Activated naive CD4-positive, alpha-beta T cell treated with anti-CD3 and anti-CD28 coated beads, Interleukin-2, amount 10 ng/mL, durations not matched to agents 7 days and 5 days (primary cell): ENCODE results near the gene ZHX3.

Experiments used
- CTCF ChIA-PET: fragments of 350-600 bp; sonication (Branson Sonifier 250); formaldehyde crosslinking; loops from one replicate; lab custom pipeline; 2021; ENCODE audit warnings: antibody characterized with exemption; lab: Charles Lee
- DNase-seq: peaks from one replicate; pipeline ENCODE4 v3.0.0-alpha.2; 2020
- H3K27ac Mint-ChIP-seq: one replicate; pipeline ENCODE4 v1.8.0; 2021; ENCODE audit warnings: mild to moderate bottlenecking, moderate library complexity, mixed read lengths
- H3K27me3 Mint-ChIP-seq: one replicate; pipeline ENCODE4 v1.8.0; 2021; ENCODE audit warnings: mild to moderate bottlenecking, mixed read lengths
- H3K36me3 Mint-ChIP-seq: one replicate; pipeline ENCODE4 v1.8.0; 2021; ENCODE audit warnings: mixed read lengths
- H3K4me1 Mint-ChIP-seq: one replicate; pipeline ENCODE4 v1.8.0; 2021; ENCODE audit warnings: mixed read lengths
- H3K4me3 Mint-ChIP-seq: one replicate; pipeline ENCODE4 v1.8.0; 2021; ENCODE audit warnings: mild to moderate bottlenecking, moderate library complexity, mixed read lengths
- H3K9me3 Mint-ChIP-seq: one replicate; pipeline ENCODE4 v1.8.0; 2021; ENCODE audit warnings: mixed read lengths

Gene ZHX3

DNA sequence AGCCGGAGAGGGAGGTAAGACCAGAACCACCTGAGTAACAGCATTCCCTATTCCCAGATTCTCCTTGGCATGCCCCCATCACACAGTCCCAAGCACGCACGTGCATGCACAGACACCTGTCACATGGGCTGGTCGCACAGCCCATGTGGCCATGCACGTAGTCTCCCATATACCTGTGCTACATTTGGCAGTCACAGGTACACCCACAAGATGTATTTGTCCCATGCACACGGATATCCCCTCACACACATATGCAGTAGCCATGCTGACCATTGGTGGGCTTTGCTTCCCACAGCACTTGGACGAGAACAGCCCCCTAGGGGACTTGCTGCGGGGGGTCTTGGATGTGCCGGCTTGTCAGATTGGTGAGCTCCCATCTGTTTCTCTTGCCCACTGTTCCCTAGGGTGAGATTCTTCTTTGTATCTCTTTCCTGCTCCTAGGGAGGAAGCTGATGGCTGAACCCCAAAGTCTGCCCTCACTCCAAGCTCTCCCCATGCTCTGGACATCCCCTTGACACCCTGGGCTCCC, 148.3 kb downstream of the ZHX3 start:
- H3K9me3 Mint-ChIP-seq = no peaks in the 10 kb centered on the region
- no peak overlapping the region for H3K4me3 Mint-ChIP-seq
- CTCF ChIA-PET = interaction anchor here (0.9 to 5.2 kb wide), 4 partner anchors 11 to 171 kb away, joined by 3 to 24 read pairs (median 4); partner anchors contain the start of gene LPIN3
- peak overlapping the region; percentile 59 for H3K27ac Mint-ChIP-seq
- peak; percentile 6 for DNase-seq
- peaks cover 23% of the 10 kb centered on the region for H3K4me1 Mint-ChIP-seq
- H3K36me3 Mint-ChIP-seq = peaks cover 91% of the 10 kb centered on the region
- H3K27me3 Mint-ChIP-seq = no peaks in the 10 kb centered on the region

DNA sequence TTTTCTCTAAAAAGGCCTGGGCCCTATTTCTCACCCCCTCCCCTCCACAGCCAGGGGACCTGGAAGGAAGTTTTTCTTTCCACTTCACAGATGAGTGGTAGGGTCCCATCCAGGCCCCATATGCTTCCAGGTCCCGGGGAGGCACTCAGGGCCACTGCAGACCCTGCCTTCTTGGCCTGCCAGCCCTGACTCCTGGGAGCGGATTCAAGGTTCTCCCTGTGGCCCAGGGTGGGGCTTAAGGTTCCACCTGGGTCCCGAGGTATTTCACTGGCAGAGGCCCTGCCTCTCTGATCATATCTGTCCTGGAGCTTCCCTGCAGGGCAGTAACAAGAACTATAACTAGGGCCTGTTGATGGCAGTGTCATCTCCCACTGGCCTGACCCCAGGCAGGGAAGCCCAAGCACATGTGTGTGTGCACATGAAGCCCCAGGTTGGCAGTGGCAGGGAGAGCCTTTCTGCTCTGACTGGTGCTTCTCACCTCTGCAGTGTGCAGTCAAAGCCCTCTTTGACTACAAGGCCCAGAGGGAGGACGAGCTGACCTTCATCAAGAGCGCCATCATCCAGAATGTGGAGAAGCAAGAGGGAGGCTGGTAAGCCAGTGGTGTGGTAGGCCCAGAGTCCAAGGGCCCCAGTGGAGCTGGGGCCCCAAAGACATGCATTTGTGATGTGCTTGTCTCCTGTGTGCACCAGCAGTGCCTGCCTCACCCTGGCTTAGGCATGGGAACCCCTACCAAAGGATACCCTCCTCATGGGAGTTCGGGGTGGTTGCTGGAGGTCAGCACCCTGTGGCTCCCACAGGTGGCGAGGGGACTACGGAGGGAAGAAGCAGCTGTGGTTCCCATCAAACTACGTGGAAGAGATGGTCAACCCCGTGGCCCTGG, 149.0 kb downstream of the ZHX3 start:
- peaks cover 30% of the 10 kb centered on the region for H3K4me1 Mint-ChIP-seq
- peak; percentile 17 for DNase-seq
- H3K27ac Mint-ChIP-seq = peak overlapping the region; percentile 66
- H3K27me3 Mint-ChIP-seq = no peaks in the 10 kb centered on the region
- CTCF ChIA-PET = interaction anchor here (1.7 to 5.2 kb wide), 2 partner anchors 33 to 64 kb away, joined by 5 to 24 read pairs; no protein-coding TSS in a partner anchor
- no peak overlapping the region for H3K4me3 Mint-ChIP-seq
- peaks cover 91% of the 10 kb centered on the region for H3K36me3 Mint-ChIP-seq
- no peaks in the 10 kb centered on the region for H3K9me3 Mint-ChIP-seq

DNA sequence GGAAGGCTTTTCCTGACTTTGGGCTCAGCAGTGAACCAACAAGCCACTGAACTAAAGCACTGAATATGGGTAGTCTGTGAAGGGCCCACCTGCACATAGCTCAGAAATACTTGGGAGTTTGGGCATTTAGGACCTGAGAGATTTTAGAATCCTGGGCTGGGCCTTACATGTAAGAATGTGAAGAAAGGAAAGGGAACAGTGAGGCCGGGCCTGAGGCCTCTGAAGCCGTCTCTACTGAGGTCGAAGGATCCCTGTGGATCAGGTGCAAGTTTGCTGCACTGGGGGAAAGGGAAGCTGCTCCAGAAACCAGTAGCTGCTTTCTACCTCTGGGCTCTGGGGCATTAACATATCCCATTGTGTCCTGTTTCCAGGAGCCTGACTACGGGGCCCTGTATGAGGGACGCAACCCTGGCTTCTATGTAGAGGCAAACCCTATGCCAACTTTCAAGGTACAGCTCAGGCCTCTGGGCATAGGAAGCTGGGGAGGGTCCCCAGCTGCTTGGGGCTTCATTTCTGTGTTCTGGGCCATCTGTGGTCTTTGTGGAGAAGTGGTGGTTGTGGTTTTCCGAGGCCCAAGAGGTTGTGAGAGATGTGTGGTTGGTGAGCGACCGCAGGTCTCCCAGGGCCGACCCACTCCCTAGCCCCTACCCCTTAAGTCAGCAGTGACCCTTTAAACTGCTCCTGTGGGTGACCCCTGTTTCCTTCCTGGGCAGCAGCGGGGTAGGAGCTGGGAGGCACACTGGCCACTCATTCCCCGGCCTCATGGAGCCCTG, 149.9 kb downstream of the ZHX3 start:
- H3K9me3 Mint-ChIP-seq = no peaks in the 10 kb centered on the region
- no peaks in the 10 kb centered on the region for H3K27me3 Mint-ChIP-seq
- peaks cover 87% of the 10 kb centered on the region for H3K36me3 Mint-ChIP-seq
- CTCF ChIA-PET = interaction anchor here (1.0 to 5.2 kb wide), 3 partner anchors 9 to 65 kb away, joined by 3 to 24 read pairs (median 5); no protein-coding TSS in a partner anchor
- H3K27ac Mint-ChIP-seq = peak overlapping the region; percentile 66
- peak; percentile 19 for DNase-seq
- H3K4me3 Mint-ChIP-seq = no peak overlapping the region
- H3K4me1 Mint-ChIP-seq = peaks cover 27% of the 10 kb centered on the region

DNA sequence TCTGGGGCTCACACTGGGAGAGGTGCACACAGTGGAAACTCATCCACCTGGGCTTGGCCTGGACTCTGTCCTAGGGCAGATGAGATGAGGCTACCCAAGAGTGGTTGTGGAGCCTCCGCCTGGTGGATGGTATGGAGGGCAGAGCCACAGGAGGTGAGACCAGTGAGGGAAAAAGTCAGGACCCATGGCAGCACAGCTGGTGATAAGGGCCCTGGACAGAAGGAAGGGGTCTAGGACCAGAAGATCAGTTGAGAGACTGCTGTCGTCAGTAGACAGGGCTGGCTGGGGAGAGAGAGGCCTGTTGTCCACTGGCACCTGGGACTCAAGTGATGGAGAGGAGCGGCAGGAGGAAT, 150.4 kb downstream of the ZHX3 start:
- H3K27ac Mint-ChIP-seq = peak overlapping the region; percentile 39
- CTCF ChIA-PET = interaction anchor here (1.0 to 5.2 kb wide), 3 partner anchors 8 to 66 kb away, joined by 3 to 24 read pairs (median 5); no protein-coding TSS in a partner anchor
- H3K4me1 Mint-ChIP-seq = peaks cover 29% of the 10 kb centered on the region
- no peak overlapping the region for H3K4me3 Mint-ChIP-seq
- H3K27me3 Mint-ChIP-seq = no peaks in the 10 kb centered on the region
- peaks cover 87% of the 10 kb centered on the region for H3K36me3 Mint-ChIP-seq
- no peaks in the 10 kb centered on the region for H3K9me3 Mint-ChIP-seq
- DNase-seq = peak; percentile 14

DNA sequence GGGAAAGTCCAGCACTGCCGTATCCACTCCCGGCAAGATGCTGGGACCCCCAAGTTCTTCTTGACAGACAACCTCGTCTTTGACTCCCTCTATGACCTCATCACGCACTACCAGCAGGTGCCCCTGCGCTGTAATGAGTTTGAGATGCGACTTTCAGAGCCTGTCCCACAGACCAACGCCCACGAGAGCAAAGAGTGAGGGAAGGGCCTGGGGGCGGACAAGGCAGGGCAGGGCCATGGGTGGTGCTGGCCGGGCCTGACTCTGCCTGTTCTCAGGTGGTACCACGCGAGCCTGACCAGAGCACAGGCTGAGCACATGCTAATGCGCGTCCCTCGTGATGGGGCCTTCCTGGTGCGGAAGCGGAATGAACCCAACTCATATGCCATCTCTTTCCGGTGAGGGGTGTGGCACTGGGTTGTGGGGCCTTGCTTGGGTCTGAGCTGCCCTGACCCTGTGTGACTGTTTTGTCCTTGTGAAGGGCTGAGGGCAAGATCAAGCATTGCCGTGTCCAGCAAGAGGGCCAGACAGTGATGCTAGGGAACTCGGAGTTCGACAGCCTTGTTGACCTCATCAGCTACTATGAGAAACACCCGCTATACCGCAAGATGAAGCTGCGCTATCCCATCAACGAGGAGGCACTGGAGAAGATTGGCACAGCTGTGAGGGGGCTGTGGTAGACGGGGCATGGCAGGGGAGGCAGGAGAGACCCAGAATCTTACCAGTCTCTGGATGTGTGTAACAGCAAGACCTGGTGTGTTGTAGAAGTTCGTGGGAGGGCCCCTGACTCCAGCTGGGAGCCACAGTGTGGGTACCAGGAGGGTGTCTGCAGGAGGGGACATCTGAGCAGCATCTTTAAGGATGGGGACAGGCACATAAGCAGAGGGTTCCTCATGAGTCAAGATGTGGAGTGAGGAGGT, 151.1 kb downstream of the ZHX3 start:
- peak; percentile 9 for DNase-seq
- CTCF ChIA-PET = interaction anchor here (5.2 kb wide), 1 partner anchor 31 kb away, joined by 24 read pairs; no protein-coding TSS in a partner anchor
- peaks cover 35% of the 10 kb centered on the region for H3K4me1 Mint-ChIP-seq
- H3K9me3 Mint-ChIP-seq = no peaks in the 10 kb centered on the region
- peaks cover 86% of the 10 kb centered on the region for H3K36me3 Mint-ChIP-seq
- H3K27me3 Mint-ChIP-seq = no peaks in the 10 kb centered on the region
- peak overlapping the region; percentile 61 for H3K27ac Mint-ChIP-seq
- no peak overlapping the region for H3K4me3 Mint-ChIP-seq

DNA sequence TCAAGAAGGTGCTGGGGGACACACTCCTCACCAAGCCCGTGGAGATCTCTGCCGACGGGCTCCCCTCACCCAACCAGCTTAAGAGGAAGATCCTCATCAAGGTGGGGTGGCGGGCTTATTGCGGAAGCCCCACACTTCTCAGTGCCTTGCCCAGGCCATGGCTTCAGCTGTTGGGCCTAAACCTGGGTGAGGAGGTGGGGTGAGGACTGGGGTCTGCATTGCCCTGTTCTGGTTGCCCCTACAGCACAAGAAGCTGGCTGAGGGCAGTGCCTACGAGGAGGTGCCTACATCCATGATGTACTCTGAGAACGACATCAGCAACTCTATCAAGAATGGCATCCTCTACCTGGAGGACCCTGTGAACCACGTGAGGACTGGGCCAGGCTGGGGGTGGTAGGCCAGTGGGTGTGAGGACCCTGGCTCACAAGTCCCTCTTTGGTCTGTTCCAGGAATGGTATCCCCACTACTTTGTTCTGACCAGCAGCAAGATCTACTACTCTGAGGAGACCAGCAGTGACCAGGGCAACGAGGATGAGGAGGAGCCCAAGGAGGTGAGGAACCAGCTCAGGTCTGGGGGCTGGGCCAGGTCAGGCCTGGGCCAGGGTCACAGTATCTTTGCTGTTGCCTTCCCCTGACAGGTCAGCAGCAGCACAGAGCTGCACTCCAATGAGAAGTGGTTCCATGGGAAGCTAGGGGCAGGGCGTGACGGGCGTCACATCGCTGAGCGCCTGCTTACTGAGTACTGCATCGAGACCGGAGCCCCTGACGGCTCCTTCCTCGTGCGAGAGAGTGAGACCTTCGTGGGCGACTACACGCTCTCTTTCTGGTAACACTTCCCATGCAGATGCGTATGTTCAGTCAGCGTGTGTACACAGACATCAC, 152.3 kb downstream of the ZHX3 start:
- DNase-seq = no peak
- no peaks in the 10 kb centered on the region for H3K27me3 Mint-ChIP-seq
- peaks cover 86% of the 10 kb centered on the region for H3K36me3 Mint-ChIP-seq
- H3K4me1 Mint-ChIP-seq = peaks cover 46% of the 10 kb centered on the region
- H3K9me3 Mint-ChIP-seq = no peaks in the 10 kb centered on the region
- peak overlapping the region; percentile 30 for H3K27ac Mint-ChIP-seq
- H3K4me3 Mint-ChIP-seq = no peak overlapping the region
- CTCF ChIA-PET = interaction anchor here (1.2 to 17.4 kb wide), 3 partner anchors 8 to 174 kb away, joined by 3 to 240 read pairs (median 6); partner anchors contain the start of gene PLCG1

DNA sequence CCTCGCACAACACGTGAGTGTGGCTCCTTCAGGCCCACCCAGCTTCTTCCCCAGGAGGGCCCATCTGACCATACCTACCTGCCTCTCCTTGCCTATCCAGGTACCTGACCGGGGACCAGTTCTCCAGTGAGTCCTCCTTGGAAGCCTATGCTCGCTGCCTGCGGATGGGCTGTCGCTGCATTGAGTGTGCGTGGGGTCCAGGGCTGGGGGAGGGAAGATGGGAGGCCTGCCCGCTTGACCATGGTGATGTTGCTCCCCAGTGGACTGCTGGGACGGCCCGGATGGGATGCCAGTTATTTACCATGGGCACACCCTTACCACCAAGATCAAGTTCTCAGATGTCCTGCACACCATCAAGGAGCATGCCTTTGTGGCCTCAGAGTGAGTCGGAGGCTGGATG, 153.7 kb downstream of the ZHX3 start:
- Mint-ChIP-seq H3K27ac (peak overlapping the region; percentile 66), H3K4me3 (no peak overlapping the region), H3K36me3 (peaks cover 87% of the 10 kb centered on the region), H3K4me1 (peaks cover 60% of the 10 kb centered on the region), H3K27me3 (no peaks in the 10 kb centered on the region), H3K9me3 (no peaks in the 10 kb centered on the region)
- DNase-seq = no peak
- CTCF ChIA-PET = interaction anchor here (1.2 to 17.4 kb wide), 2 partner anchors 25 to 172 kb away, joined by 3 to 240 read pairs; partner anchors contain the start of gene PLCG1

DNA sequence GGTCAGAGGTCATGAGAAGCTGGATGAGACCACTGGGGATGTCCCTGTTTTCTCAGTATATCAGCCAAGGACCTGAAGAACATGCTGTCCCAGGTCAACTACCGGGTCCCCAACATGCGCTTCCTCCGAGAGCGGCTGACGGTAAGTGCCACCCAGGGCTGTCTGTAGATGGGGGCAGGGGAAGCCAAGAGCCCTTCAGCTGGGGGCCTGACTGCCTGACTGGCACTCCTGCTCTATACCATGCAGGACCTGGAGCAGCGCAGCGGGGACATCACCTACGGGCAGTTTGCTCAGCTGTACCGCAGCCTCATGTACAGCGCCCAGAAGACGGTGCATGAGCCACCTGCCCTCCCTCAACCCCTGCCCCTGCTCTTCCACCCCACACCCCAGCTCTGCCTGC, 155.1 kb downstream of the ZHX3 start:
- DNase-seq = no peak
- no peaks in the 10 kb centered on the region for H3K27me3 Mint-ChIP-seq
- H3K27ac Mint-ChIP-seq = peak overlapping the region; percentile 77
- no peak overlapping the region for H3K4me3 Mint-ChIP-seq
- no peaks in the 10 kb centered on the region for H3K9me3 Mint-ChIP-seq
- CTCF ChIA-PET = interaction anchor here (17.4 kb wide), 1 partner anchor 24 kb away, joined by 240 read pairs; the partner anchor contains the start of gene PLCG1
- H3K36me3 Mint-ChIP-seq = peaks cover 88% of the 10 kb centered on the region
- peaks cover 72% of the 10 kb centered on the region for H3K4me1 Mint-ChIP-seq

DNA sequence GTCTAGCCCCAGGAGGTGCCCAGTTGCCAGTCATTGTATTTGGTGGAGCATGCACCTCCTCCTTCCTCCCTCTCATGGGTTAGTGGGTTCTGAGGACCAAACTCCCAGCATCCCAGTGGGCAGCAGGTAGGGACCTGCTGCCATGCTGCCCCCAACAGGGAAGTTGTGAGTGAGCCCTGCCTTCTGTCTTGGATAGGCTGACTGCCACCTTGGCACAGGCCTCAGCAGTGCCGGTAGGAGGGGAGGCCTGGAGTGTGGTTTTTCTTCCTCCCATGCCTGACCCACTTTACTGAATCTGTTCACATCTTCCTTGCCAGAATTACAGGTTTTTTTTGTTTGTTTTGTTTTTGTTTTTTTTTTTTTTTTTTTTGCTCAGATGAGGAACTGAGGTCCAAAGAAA, 155.6 kb downstream of the ZHX3 start:
- Mint-ChIP-seq H3K4me3 (no peak overlapping the region), H3K9me3 (no peaks in the 10 kb centered on the region), H3K27me3 (no peaks in the 10 kb centered on the region), H3K4me1 (peaks cover 72% of the 10 kb centered on the region), H3K36me3 (peaks cover 83% of the 10 kb centered on the region), H3K27ac (peak overlapping the region; percentile 34)
- no peak for DNase-seq
- CTCF ChIA-PET = interaction anchor here (1.8 to 17.4 kb wide), 2 partner anchors 11 to 23 kb away, joined by 6 to 240 read pairs; partner anchors contain the start of gene PLCG1

DNA sequence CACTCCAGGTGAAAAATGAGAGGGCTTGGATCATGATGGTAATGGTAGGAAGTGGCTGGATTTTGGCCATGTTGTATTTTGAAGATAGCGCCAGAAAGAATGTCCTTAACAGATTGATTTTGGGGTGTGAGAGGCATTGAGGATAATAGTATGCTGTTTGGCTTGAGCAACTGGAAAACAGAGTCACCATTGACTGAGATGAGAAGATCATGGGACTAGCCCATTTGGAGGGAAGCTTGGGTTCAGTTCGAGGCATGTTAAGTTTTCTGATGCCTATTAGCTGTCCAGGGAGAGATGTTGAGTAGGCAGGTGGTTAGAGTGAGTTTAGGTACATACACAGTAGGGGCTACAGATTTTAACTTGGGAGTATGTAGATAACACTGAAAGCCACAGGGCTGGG, 156.8 kb downstream of the ZHX3 start:
- H3K4me3 Mint-ChIP-seq = peak overlapping the region; percentile 25

DNA sequence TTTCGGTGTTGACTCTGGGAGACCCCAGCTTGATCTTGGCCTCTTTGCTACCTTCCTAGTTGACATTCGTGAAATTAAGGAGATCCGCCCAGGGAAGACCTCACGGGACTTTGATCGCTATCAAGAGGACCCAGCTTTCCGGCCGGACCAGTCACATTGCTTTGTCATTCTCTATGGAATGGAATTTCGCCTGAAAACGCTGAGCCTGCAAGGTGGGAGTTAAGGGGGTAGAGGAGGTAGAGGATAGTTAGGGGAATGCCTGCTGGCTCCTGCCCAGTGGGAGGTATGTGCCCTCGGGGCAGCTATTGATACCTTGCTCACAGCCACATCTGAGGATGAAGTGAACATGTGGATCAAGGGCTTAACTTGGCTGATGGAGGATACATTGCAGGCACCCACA, 158.0 kb downstream of the ZHX3 start:
- Mint-ChIP-seq H3K9me3 (no peaks in the 10 kb centered on the region), H3K4me1 (peaks cover 88% of the 10 kb centered on the region), H3K4me3 (peak overlapping the region; percentile 87), H3K27ac (peak overlapping the region; percentile 99), H3K36me3 (peaks cover 78% of the 10 kb centered on the region), H3K27me3 (no peaks in the 10 kb centered on the region)
- CTCF ChIA-PET = interaction anchor here (1.1 to 17.4 kb wide), 3 partner anchors 8 to 21 kb away, joined by 3 to 240 read pairs (median 41); partner anchors contain the start of gene PLCG1
- no peak for DNase-seq

More for the DNA sequence above, 156.8 kb downstream of the ZHX3 start:
- DNase-seq = no peak
- CTCF ChIA-PET = interaction anchor here (1.8 to 17.4 kb wide), 2 partner anchors 12 to 22 kb away, joined by 6 to 240 read pairs; partner anchors contain the start of gene PLCG1
- Mint-ChIP-seq H3K9me3 (no peaks in the 10 kb centered on the region), H3K36me3 (peaks cover 79% of the 10 kb centered on the region), H3K27ac (peak overlapping the region; percentile 99), H3K27me3 (no peaks in the 10 kb centered on the region), H3K4me1 (peaks cover 78% of the 10 kb centered on the region)

DNA sequence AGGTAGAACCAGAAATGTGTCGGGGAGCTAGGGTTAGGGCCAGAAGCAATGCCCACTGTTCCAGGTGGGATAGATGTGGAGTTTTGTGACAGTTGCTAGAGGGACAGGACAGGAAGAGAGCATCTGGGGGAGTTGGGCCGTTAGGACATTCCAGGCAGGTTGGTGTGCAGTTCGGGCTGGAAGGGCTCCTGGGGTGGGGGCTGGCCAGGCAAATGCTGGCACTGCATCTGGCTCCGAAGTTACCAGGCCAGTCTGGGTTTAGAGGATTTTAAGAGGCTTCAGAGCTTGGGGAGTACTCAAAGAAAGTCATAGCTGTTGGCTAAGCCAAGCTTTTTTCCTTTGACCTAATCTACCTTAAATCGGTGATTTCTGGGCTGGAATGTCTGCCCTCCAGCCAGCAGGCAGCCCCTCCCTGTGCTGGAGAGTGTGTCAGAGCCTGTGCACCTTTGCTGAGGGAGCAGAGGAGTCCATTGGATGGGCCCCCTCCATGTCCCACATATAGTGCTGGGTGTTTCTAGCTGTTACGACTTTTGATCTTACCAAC, 159.4 kb downstream of the ZHX3 start:
- Mint-ChIP-seq H3K4me1 (peaks cover 88% of the 10 kb centered on the region), H3K36me3 (peaks cover 72% of the 10 kb centered on the region), H3K4me3 (peak overlapping the region; percentile 87), H3K9me3 (no peaks in the 10 kb centered on the region), H3K27me3 (no peaks in the 10 kb centered on the region), H3K27ac (peak overlapping the region; percentile 99)
- CTCF ChIA-PET = interaction anchor here (0.8 to 17.4 kb wide), 7 partner anchors 9 to 189 kb away, joined by 3 to 240 read pairs (median 4); partner anchors contain the start of gene PLCG1
- DNase-seq = no peak
